K562 (cell line): ENCODE data around the gene RIIAD1. TPM values are rescaled to one million over a fixed set of nuclear protein-coding genes. Genes with fewer than 3 reads are reported as not detected.
A peak's percentile ranks its signal among the peaks of the same experiment; 100 is the strongest.

Experiments used
- ARNT ChIP-seq, 2 experiments: fragments of 450-650 bp; IDR thresholded peaks; 2 replicates each; pipeline ENCODE4 v1.6.1; 2016; ENCODE audit warnings: mild to moderate bottlenecking in 1 of 2
- ATF4 ChIP-seq: fragments of 450-650 bp; formaldehyde crosslinking; IDR thresholded peaks from 2 replicates; pipeline ENCODE4 v1.4.0; 2022; ENCODE audit warnings: mild to moderate bottlenecking, moderate library complexity
- BRD4 ChIP-seq: fragments of 200-600 bp; sonication (generic); IDR thresholded peaks from 2 replicates; pipeline ENCODE4 v1.6.1; 2017; ENCODE audit warnings: inconsistent platforms
- CBFA2T2 ChIP-seq: fragments of 450-650 bp; conservative IDR thresholded peaks from 2 replicates; pipeline ENCODE4 v1.6.1; 2017; ENCODE audit warnings: mild to moderate bottlenecking
- E2F5 ChIP-seq: sonication (generic); formaldehyde crosslinking; IDR thresholded peaks from 2 replicates; pipeline ENCODE4 v1.8.0; 2022; ENCODE audit warnings: mild to moderate bottlenecking, missing genetic modification reagents
- EP300 ChIP-seq: IDR thresholded peaks from 2 replicates; pipeline ENCODE4 v1.6.1; 2012; ENCODE audit warnings: low read length, improper control_type of control experiment
- FOXK2 ChIP-seq, 2 experiments: fragments of 450-650 bp; IDR thresholded peaks in 1 of 2; conservative IDR thresholded peaks in 1 of 2; 2 replicates each; pipeline ENCODE4 v1.6.1; 2016; ENCODE audit warnings: low read depth in 2 of 2, mild to moderate bottlenecking in 1 of 2
- GMEB1 ChIP-seq: fragments of 250-450 bp; sonication (Bioruptor Pico); IDR thresholded peaks from 2 replicates; pipeline ENCODE4 v1.4.0; 2020; ENCODE audit warnings: mild to moderate bottlenecking
- KAT2B ChIP-seq: IDR thresholded peaks from one replicate; pipeline ENCODE4 v1.6.1; 2012; ENCODE audit warnings: low read depth, mild to moderate bottlenecking, control low read depth, inconsistent platforms, low read length, moderate library complexity
- LCOR ChIP-seq: sonication (generic); formaldehyde crosslinking; IDR thresholded peaks from 2 replicates; pipeline ENCODE4 v1.8.0; 2022; ENCODE audit warnings: mild to moderate bottlenecking, missing genetic modification reagents
- MAFK ChIP-seq: IDR thresholded peaks from 2 replicates; pipeline ENCODE4 v1.6.1; 2011; ENCODE audit warnings: low read length, improper control_type of control experiment
- MEIS2 ChIP-seq: fragments of 450-650 bp; IDR thresholded peaks from 2 replicates; pipeline ENCODE4 v1.6.1; 2014; ENCODE audit warnings: mild to moderate bottlenecking; ENCODE audit not compliant: partially characterized antibody
- MTA1 ChIP-seq: fragments of 450-650 bp; IDR thresholded peaks from 2 replicates; pipeline ENCODE4 v1.6.1; 2017; ENCODE audit warnings: borderline replicate concordance
- MTA2 ChIP-seq: fragments of 450-650 bp; IDR thresholded peaks from 2 replicates; pipeline ENCODE4 v1.6.1; 2016; ENCODE audit warnings: low read depth
- PTRF ChIP-seq: fragments of 450-650 bp; IDR thresholded peaks from 2 replicates; pipeline ENCODE4 v1.6.1; 2016; ENCODE audit warnings: mild to moderate bottlenecking, missing genetic modification characterization, missing compliant biosample characterization
- SIN3A ChIP-seq, 2 experiments: fragments of 150-350 bp in 1 of 2; IDR thresholded peaks; 2 replicates each; pipeline ENCODE4 v1.6.1; 2011 to 2016; ENCODE audit warnings: borderline replicate concordance in 2 of 2, low read depth in 2 of 2, low read length in 2 of 2, mild to moderate bottlenecking in 2 of 2, moderate library complexity in 2 of 2; ENCODE audit not compliant: control insufficient read depth in 1 of 2
- SIX5 ChIP-seq, 2 experiments: IDR thresholded peaks; 2 replicates each; pipeline ENCODE4 v1.6.1; 2011; ENCODE audit warnings: low read length in 2 of 2, borderline replicate concordance in 1 of 2, low read depth in 1 of 2, mild to moderate bottlenecking in 1 of 2, moderate library complexity in 1 of 2; ENCODE audit not compliant: insufficient read depth in 1 of 2
- ZBTB43 ChIP-seq: sonication (generic); formaldehyde crosslinking; IDR thresholded peaks from 2 replicates; pipeline ENCODE4 v1.8.0; 2023; ENCODE audit warnings: mild to moderate bottlenecking, missing genetic modification reagents
- ZFP30 ChIP-seq: fragments of 250-450 bp; sonication (Bioruptor Pico); IDR thresholded peaks from 2 replicates; pipeline ENCODE4 v1.8.0; 2022; ENCODE audit warnings: moderate library complexity, mild to moderate bottlenecking, inconsistent platforms, borderline replicate concordance
- ZHX1 ChIP-seq: fragments of 150-350 bp; conservative IDR thresholded peaks from 2 replicates; pipeline ENCODE4 v1.6.1; 2014; ENCODE audit warnings: low read length
- polyA plus RNA-seq, 8 experiments: library from polyadenylated mRNA; depleted of rRNA in 4 of 8; stranded (reverse) in 5 of 8; unstranded in 3 of 8; fragments of >200 nt; fragmentation: Nextera tagmentation in 2 of 8; fragmentation: Illumina TruSeq in 1 of 8; extraction: Ambion mirVana in 2 of 8; extraction: Trizol in 1 of 8; gene quantifications; 2 replicates each; pipeline versions ENCODE4 v1.2.1 to v1.2.3, GENCODE V29; 2011 to 2014; ENCODE audit warnings: inconsistent platforms in 1 of 8, missing spikeins in 1 of 8
- total RNA-seq, 7 experiments: library from RNA; depleted of rRNA in 6 of 7; stranded (reverse); fragments of >200 nt in 6 of 7; fragmentation: Illumina TruSeq in 2 of 7; extraction: Trizol in 2 of 7; gene quantifications; 2 replicates each; pipeline versions ENCODE4 v1.2.1 to v1.2.3, GENCODE V29; 2011 to 2021; ENCODE audit warnings: low replicate concordance in 1 of 7

RIIAD1 gene
- total and polyA plus RNA-seq, 9 of the 15 experiments (the other 6 are each of a cell fraction or from before 2014, with no cell fraction given), result not detected

- TF ChIP-seq PTRF (tag) (no peak), MTA2 (peak; percentile 94), ZFP30 (CRISPR knock-in tag) (no peak), MEIS2 (peak; percentile 53), ATF4 (no peak), LCOR (CRISPR knock-in tag) (0 out of 2 replicates have a peak, but pooled peaks have one; percentile 48), SIX5 (IDR thresholded peaks at IDR 0.05; ENCODE audit: borderline replicate concordance in 1 of 2, insufficient read depth in 1 of 2, low read depth in 1 of 2, low read length in 2 of 2) (no peak), FOXK2 (conservative IDR thresholded peaks at IDR 0.05 in 1 of 2, IDR thresholded peaks at IDR 0.05 in 1 of 2; ENCODE audit: low read depth in 2 of 2) (peak; percentile 59 to 76; a peak in 3 of 4 replicates), EP300 (peak; percentile 58), BRD4 (no peak), CBFA2T2 (peak; percentile 98), MAFK (no peak), GMEB1 (CRISPR knock-in tag) (no peak), E2F5 (CRISPR knock-in tag) (no peak), SIN3A (IDR thresholded peaks at IDR 0.05; ENCODE audit: borderline replicate concordance in 2 of 2, control insufficient read depth in 1 of 2, low read depth in 2 of 2, low read length in 2 of 2) (no peak), ARNT (IDR thresholded peaks at IDR 0.05) (0 out of 4 replicates have a peak, but pooled peaks have one; percentile 30 to 63), ZBTB43 (CRISPR knock-in tag) (no peak), MTA1 (peak; percentile 20; the same call in 1 of the 2 replicates), ZHX1 (no peak), KAT2B (no peak)
These were observed 6.2 kb upstream of the RIIAD1 start (continued) for GRCh38 chr1:151714820-151715725.
